Trophoblast cell (in vitro differentiated cells and primary cell): ENCODE data around the gene TMEM14C.
"Not testable (repeated sequence)": the region's sequence is repeated elsewhere in the genome, so short reads cannot be mapped to it uniquely, and the experiment has no call there.

Experiments
- DNase-seq, 2 donors: peaks; one replicate each; pipeline ENCODE4 v3.0.0-alpha.2; 2016
- H2AFZ ChIP-seq: 2 replicates; pipeline ENCODE4 v1.6.1; 2013; ENCODE audit warnings: low read length, moderate library complexity, mild to moderate bottlenecking; ENCODE audit not compliant: insufficient read depth, poor library complexity
- H2AK5ac ChIP-seq: 2 replicates; pipeline ENCODE4 v1.6.1; 2013; ENCODE audit warnings: mild to moderate bottlenecking, low read length
- H2BK120ac ChIP-seq: 2 replicates; pipeline ENCODE4 v1.6.1; 2013; ENCODE audit warnings: low read length, mild to moderate bottlenecking, moderate library complexity; ENCODE audit not compliant: insufficient read depth, poor library complexity
- H2BK12ac ChIP-seq: 2 replicates; pipeline ENCODE4 v1.6.1; 2013; ENCODE audit warnings: mild to moderate bottlenecking, low read length, moderate library complexity
- H2BK5ac ChIP-seq: 2 replicates; pipeline ENCODE4 v1.6.1; 2013; ENCODE audit warnings: low read length, low read depth, moderate library complexity, mild to moderate bottlenecking; ENCODE audit not compliant: poor library complexity
- H3K14ac ChIP-seq: 2 replicates; pipeline ENCODE4 v1.6.1; 2013; ENCODE audit warnings: mild to moderate bottlenecking, low read length
- H3K18ac ChIP-seq: 2 replicates; pipeline ENCODE4 v1.6.1; 2013; ENCODE audit warnings: mild to moderate bottlenecking, low read length
- H3K23ac ChIP-seq: 2 replicates; pipeline ENCODE4 v1.6.1; 2013; ENCODE audit warnings: low read length
- H3K27ac ChIP-seq: 2 replicates; pipeline ENCODE4 v1.5.1; 2013; ENCODE audit warnings: low read depth, mild to moderate bottlenecking, inconsistent platforms, low read length, moderate library complexity
- H3K27me3 ChIP-seq: 2 replicates; pipeline ENCODE4 v1.6.1; 2013; ENCODE audit warnings: inconsistent platforms, mild to moderate bottlenecking, low read length, moderate library complexity; ENCODE audit not compliant: insufficient read depth
- H3K36me3 ChIP-seq, 2 experiments: 1 replicate in 1 of 2; 2 replicates in 1 of 2; pipeline ENCODE4 v1.6.1; 2013; ENCODE audit warnings: low read length in 2 of 2, mild to moderate bottlenecking in 2 of 2, moderate library complexity in 1 of 2; ENCODE audit not compliant: insufficient read depth in 2 of 2, control insufficient read depth in 1 of 2
- H3K4ac ChIP-seq: 2 replicates; pipeline ENCODE4 v1.6.1; 2013; ENCODE audit warnings: low read depth, mild to moderate bottlenecking, low read length, moderate library complexity
- H3K4me1 ChIP-seq, 2 experiments: 1 replicate in 1 of 2; 2 replicates in 1 of 2; pipeline ENCODE4 v1.6.1; 2013; ENCODE audit warnings: low read length in 2 of 2, mild to moderate bottlenecking in 2 of 2, moderate library complexity in 1 of 2; ENCODE audit not compliant: insufficient read depth in 2 of 2, control insufficient read depth in 1 of 2
- H3K4me2 ChIP-seq: 2 replicates; pipeline ENCODE4 v1.6.1; 2013; ENCODE audit warnings: inconsistent platforms, mild to moderate bottlenecking, low read length, moderate library complexity
- H3K4me3 ChIP-seq: 2 replicates; pipeline ENCODE4 v1.5.1; 2013; ENCODE audit warnings: mild to moderate bottlenecking, low read depth, low read length, inconsistent platforms
- H3K79me1 ChIP-seq: one replicate; pipeline ENCODE4 v1.6.1; 2013; ENCODE audit warnings: low read length
- H3K79me2 ChIP-seq: 2 replicates; pipeline ENCODE4 v1.6.1; 2013; ENCODE audit warnings: low read length, mild to moderate bottlenecking; ENCODE audit not compliant: control insufficient read depth, insufficient read depth, poor library complexity
- H3K9ac ChIP-seq: 2 replicates; pipeline ENCODE4 v1.6.1; 2013; ENCODE audit warnings: mild to moderate bottlenecking, low read length
- H3K9me3 ChIP-seq: 2 replicates; pipeline ENCODE4 v1.6.1; 2013; ENCODE audit warnings: low read depth, mild to moderate bottlenecking, control low read depth, inconsistent platforms, low read length; ENCODE audit not compliant: insufficient read depth
- H4K12ac ChIP-seq: 2 replicates; pipeline ENCODE4 v1.6.1; 2013; ENCODE audit warnings: low read depth, mild to moderate bottlenecking, low read length, moderate library complexity
- H4K8ac ChIP-seq: 2 replicates; pipeline ENCODE4 v1.6.1; 2013; ENCODE audit warnings: low read depth, mild to moderate bottlenecking, low read length, moderate library complexity
- H4K91ac ChIP-seq: one replicate; pipeline ENCODE4 v1.6.1; 2013; ENCODE audit warnings: low read depth, mild to moderate bottlenecking, low read length, moderate library complexity
- WGBS: extraction: QIAGEN DNeasy Blood & Tissue Kit; methylation state at CpG from one replicate; pipeline ENCODE4 v1.1.7; 2013; ENCODE audit warnings: missing lambda C conversion rate; ENCODE audit not compliant: insufficient read length, insufficient coverage; ENCODE audit errors: extremely low coverage; 5-methylcytosine and 5-hydroxymethylcytosine counted together

The TMEM14C gene

GRCh38 chr6:10740061-10740460 is 17.2 kb downstream of the TMEM14C start:
- Histone ChIP-seq H4K12ac (no peak overlapping the region), H2BK12ac (no peak overlapping the region), H3K27me3 (no peaks in the 10 kb centered on the region), H3K27ac (no peak overlapping the region), H2BK5ac (no peak overlapping the region), H3K4me2 (no peak overlapping the region), H3K9me3 (no peaks in the 10 kb centered on the region), H3K36me3 (peaks cover 8% of the 10 kb centered on the region in 2 experiments), H2AK5ac (no peak overlapping the region), H2AFZ (no peak overlapping the region), H3K79me2 (no peaks in the 10 kb centered on the region), H3K4ac (no peak overlapping the region), H3K14ac (no peak overlapping the region), H3K18ac (no peak overlapping the region), H3K4me1 (no peaks in the 10 kb centered on the region), H3K79me1 (no peaks in the 10 kb centered on the region), H3K23ac (no peak overlapping the region), H4K8ac (no peak overlapping the region), H2BK120ac (no peak overlapping the region), H3K9ac (no peak overlapping the region), H4K91ac (no peak overlapping the region), H3K4me3 (no peak overlapping the region)
- no peak for DNase-seq

DNA sequence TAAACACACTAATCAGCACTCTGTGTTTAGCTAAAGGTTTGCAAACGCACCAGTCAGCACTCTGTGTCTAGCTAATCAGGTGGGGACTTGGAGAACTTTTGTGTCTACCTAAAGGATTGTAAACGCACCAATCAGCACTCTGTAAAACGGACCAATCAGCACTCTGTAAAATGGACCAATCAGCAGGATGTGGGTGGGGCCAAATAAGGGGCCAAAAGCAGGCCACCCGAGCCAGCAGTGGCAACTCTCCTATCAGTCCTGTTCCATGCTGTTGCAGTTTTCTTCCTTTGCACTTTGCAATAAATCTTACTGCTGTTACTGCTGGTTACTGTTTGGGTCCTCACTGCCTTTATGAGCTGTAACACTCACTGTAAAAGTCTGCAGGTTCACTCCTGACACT is 18.8 kb downstream of the TMEM14C start:
- not testable (repeated sequence) for H3K9me3 ChIP-seq, H3K79me1 ChIP-seq, H2BK12ac ChIP-seq, H2AFZ ChIP-seq, H3K18ac ChIP-seq, H2BK5ac ChIP-seq, DNase-seq, H3K4me1 ChIP-seq, H3K27ac ChIP-seq, H3K14ac ChIP-seq, H2BK120ac ChIP-seq, H3K4me3 ChIP-seq, H3K9ac ChIP-seq, H2AK5ac ChIP-seq, H3K36me3 ChIP-seq, H3K79me2 ChIP-seq, H3K27me3 ChIP-seq, H4K8ac ChIP-seq, H4K12ac ChIP-seq, H3K4ac ChIP-seq, H4K91ac ChIP-seq, H3K23ac ChIP-seq, H3K4me2 ChIP-seq
- WGBS, result no CpG with 5 or more reads among the region's 4 CpGs

DNA sequence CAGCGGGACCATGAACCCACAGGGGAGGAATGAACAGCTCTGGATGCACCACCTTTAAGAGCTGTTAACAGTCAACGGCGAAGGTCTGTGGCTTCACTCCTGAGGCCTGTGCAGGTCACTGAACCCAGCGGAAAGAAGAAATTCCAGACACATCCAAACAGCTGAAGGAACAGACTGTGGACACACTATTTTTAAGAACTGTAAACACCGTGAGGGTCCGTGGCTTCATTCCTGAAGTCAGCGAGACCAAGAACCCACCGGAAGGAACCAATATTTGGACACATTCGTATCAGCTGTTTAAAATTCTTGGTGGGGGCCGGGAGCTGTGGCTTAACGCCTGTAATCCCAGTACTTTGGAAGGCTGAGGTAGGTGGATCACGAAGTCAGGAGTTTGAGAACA is 19.4 kb downstream of the TMEM14C start:
- Histone ChIP-seq H3K4me2 (no peak overlapping the region), H4K8ac (no peak overlapping the region), H3K18ac (no peak overlapping the region), H3K36me3 (peaks cover 3 to 8% of the 10 kb centered on the region in 2 experiments), H4K12ac (no peak overlapping the region), H2BK12ac (no peak overlapping the region), H4K91ac (no peak overlapping the region), H2BK5ac (no peak overlapping the region), H3K4me1 (peaks cover 0 to 4% of the 10 kb centered on the region in 2 experiments), H3K9ac (no peak overlapping the region), H3K79me2 (no peaks in the 10 kb centered on the region), H3K27me3 (no peaks in the 10 kb centered on the region), H2AFZ (no peak overlapping the region), H3K23ac (no peak overlapping the region), H3K4me3 (no peak overlapping the region), H2BK120ac (no peak overlapping the region), H3K9me3 (no peaks in the 10 kb centered on the region), H3K27ac (no peak overlapping the region), H3K14ac (no peak overlapping the region), H2AK5ac (no peak overlapping the region), H3K79me1 (peaks cover 2% of the 10 kb centered on the region), H3K4ac (no peak overlapping the region)
- no CpG with 5 or more reads among the region's 12 CpGs for WGBS
- DNase-seq, result no peak

- Histone ChIP-seq H3K4me1 (peaks cover 3 to 5% of the 10 kb centered on the region in 2 experiments), H3K79me2 (peaks cover 6% of the 10 kb centered on the region), H4K91ac (no peak overlapping the region), H3K79me1 (peaks cover 7% of the 10 kb centered on the region), H3K9me3 (no peaks in the 10 kb centered on the region), H3K4me2 (no peak overlapping the region), H3K27ac (no peak overlapping the region), H3K14ac (no peak overlapping the region), H2AK5ac (no peak overlapping the region), H4K12ac (no peak overlapping the region), H3K18ac (no peak overlapping the region), H3K23ac (no peak overlapping the region), H2AFZ (no peak overlapping the region), H3K4ac (no peak overlapping the region), H2BK5ac (no peak overlapping the region), H3K9ac (no peak overlapping the region), H3K36me3 (peaks cover 3 to 8% of the 10 kb centered on the region in 2 experiments), H3K27me3 (no peaks in the 10 kb centered on the region), H2BK12ac (no peak overlapping the region), H4K8ac (no peak overlapping the region), H2BK120ac (no peak overlapping the region), H3K4me3 (no peak overlapping the region)
- no CpG with 5 or more reads among the region's 6 CpGs for WGBS
- DNase-seq, result no peak
These were observed 20.6 kb downstream of the TMEM14C start for GRCh38 chr6:10743515-10743914.
